EL (cell line): ENCODE data around the gene TLCD3B.

Experiments
- DNase-seq: peaks from one replicate; pipeline ENCODE4 v3.0.0-alpha.2; 2016

Gene TLCD3B, protein sequence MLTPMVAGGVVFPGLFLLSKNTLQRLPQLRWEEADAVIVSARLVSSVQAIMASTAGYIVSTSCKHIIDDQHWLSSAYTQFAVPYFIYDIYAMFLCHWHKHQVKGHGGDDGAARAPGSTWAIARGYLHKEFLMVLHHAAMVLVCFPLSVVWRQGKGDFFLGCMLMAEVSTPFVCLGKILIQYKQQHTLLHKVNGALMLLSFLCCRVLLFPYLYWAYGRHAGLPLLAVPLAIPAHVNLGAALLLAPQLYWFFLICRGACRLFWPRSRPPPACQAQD

GRCh38 chr16:30030841-30031413 is at the start of gene TLCD3B:
TSS of gene TLCD3B (minus strand) at chr16:30031271. CDS start at chr16:30030527, 744 bp downstream.
- DNase-seq, result no peak

- DNase-seq, result no peak
These were observed 48.4 kb upstream of the TLCD3B start for GRCh38 chr16:30079480-30079879.

GRCh38 chr16:30078744-30079143 is 47.7 kb upstream of the TLCD3B start:
- no peak for DNase-seq

DNA sequence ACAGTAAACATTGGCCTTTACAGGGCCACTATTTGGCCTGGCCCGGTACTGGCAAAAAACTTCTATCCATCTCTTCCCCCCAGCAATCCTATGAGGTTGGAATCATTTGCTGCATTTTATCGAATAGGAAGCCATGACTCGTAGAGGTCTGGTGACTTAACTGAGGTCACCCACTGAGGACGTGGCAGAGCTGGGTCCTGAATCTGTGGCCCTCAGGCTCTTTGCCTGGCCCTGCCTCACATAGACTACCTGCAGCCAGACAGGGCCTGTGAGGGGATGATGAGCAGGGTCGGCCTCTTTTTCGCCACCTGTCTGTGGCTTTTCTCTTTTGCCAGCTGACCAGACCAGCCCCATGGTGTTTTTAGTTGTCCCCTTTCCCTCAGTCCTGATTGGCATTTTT is 46.6 kb upstream of the TLCD3B start:
- DNase-seq, result peak; percentile 61

GRCh38 chr16:30076276-30076791 is 45.3 kb upstream of the TLCD3B start:
- DNase-seq, result no peak

DNA sequence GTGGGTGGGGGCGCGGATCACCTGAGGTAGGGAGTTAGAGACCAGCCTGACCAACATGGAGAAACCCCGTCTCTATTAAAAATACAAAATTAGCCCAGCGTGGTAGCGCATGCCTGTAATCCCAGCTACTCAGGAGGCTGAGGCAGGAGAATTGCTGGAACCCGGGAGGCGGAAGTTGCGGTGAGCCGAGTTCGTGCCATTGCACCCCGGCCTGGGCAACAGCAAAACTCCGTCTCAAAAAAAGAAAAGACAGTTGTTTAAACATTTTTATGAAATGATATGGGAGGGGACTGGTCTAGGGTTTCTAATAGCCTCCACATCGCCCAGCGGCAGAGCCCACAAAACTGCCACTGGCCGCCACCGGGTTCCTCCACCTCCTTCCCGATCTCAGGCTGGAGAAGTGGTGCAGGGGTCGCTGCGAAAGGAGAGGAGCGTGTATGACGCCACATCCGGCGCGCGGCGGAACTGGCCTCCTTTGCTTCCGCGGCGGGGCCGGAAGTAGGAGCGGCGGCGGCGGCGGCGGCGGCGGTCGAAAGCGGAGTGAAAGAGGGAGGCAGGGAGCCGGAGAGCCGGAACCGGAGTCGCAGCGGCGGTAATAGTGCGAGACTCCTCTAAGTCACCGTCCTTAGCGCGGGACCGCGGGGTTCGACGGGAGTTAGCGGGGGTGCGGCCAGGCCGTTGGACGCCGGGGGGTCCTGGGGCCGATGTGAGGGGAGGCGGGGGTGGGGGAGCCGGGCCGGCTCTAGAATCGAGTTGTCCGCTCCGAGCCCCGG is 44.6 kb upstream of the TLCD3B start, which contains the start of gene PPP4C:
Gene PPP4C, plus strand, starts transcription at position 492 of the 773 bp plus-strand sequence. CDS start 384 bp downstream, outside the sequence.
- DNase-seq, result peak; percentile 91

- DNase-seq, result no peak
These were observed 39.4 kb upstream of the TLCD3B start for GRCh38 chr16:30070490-30070889.

- no peak for DNase-seq
These were observed 38.8 kb upstream of the TLCD3B start for GRCh38 chr16:30069611-30070462.

- no peak for DNase-seq
These were observed 37.9 kb upstream of the TLCD3B start for GRCh38 chr16:30068750-30069610.

DNA sequence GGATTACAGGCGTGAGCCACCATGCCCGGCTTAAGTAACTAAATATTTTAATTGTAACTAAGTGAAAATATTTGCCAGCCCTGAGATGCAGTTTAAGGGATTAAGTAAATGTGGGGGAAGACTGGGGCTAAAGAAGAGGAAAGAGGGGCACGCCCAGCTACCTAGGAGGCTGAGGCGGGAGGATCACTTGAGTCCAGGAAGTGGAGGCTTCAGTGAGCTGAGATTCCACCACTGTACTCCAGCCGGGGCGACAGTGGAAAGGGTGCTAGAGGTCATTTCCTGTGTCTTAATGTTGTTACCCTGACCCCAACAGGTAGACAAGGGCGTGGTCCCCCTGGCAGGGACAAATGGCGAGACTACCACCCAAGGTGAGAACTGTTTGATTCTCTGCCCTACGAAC is 37.3 kb upstream of the TLCD3B start:
- no peak for DNase-seq

DNA sequence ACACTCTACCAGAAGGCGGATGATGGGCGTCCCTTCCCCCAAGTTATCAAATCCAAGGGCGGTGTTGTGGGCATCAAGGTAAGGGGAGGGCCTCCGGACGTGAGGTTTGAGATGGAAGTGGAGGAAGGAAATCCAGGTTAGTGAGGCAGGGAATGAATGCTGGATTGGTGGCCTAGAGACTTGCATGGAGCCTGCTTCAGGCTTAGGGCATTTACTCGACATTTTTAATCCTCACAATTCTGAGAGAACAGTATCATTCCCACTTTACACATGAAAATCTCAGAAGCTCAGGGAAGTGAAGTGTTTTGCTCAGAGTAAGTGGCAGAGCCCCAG is 36.5 kb upstream of the TLCD3B start:
- DNase-seq, result no peak

GRCh38 chr16:30066761-30067583 is 35.9 kb upstream of the TLCD3B start:
- DNase-seq, result no peak

GRCh38 chr16:30065943-30066760 is 35.1 kb upstream of the TLCD3B start:
- peak; percentile 65 for DNase-seq

DNA sequence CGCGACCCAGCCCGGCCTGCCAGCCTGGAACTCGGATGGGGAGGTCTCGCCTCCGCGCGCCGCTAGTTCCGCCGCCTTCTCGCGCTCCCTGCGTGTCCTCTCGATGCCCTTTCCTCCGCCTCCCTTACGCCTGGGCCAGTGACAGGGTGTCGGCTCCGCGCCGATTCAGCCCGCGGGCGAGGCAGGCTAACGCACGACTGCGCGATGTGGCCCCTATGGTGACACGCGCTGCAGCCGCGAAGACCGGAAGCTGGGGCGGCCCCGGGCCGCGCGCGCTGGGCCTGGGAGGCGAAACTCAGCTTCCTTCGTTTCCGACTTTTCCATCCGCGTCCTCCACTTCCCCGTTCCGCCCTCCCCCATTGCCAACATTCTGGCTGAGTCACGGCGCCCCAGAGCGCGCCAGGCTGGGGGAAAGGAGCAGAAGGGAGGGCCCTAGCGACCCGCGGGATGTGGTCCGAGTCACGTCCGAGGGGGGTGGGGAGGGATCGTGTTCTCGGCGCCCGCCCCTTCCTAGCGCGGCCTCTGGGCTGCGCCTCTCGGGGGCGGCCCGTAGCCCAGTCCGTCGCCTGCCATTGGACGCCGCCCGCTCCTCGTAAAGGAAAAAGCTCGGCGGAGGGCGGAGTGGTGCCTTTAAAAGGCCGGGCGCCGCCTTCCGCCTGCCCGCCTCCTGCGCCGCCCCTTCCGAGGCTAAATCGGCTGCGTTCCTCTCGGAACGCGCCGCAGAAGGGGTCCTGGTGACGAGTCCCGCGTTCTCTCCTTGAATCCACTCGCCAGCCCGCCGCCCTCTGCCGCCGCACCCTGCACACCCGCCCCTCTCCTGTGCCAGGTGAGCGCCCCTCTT is 34.3 kb upstream of the TLCD3B start, which contains the start of gene ALDOA:
Gene ALDOA, plus strand, starts transcription at position 659 of the 841 bp plus-strand sequence. CDS start 1,138 bp downstream, outside the sequence.
- peak; percentile 99 for DNase-seq

DNA sequence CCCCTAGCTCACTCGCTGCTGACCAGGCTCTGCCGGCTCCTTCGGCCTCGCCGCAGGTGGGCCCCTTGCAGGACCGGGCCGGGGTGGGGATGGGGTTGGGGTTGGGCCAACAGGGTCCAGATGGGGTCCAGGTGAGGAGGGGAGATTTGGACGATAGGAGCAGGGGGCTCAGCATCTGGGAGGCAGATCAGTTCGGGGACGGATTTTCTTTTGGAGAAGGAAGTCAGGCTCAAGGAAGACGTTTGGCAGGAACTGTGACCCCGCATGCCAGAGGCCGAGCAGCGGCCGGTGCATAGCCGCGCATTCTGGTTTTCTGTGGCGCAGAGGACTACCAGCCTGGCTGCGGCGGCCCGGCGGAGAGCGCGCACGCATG is 33.6 kb upstream of the TLCD3B start:
- DNase-seq, result no peak

DNA sequence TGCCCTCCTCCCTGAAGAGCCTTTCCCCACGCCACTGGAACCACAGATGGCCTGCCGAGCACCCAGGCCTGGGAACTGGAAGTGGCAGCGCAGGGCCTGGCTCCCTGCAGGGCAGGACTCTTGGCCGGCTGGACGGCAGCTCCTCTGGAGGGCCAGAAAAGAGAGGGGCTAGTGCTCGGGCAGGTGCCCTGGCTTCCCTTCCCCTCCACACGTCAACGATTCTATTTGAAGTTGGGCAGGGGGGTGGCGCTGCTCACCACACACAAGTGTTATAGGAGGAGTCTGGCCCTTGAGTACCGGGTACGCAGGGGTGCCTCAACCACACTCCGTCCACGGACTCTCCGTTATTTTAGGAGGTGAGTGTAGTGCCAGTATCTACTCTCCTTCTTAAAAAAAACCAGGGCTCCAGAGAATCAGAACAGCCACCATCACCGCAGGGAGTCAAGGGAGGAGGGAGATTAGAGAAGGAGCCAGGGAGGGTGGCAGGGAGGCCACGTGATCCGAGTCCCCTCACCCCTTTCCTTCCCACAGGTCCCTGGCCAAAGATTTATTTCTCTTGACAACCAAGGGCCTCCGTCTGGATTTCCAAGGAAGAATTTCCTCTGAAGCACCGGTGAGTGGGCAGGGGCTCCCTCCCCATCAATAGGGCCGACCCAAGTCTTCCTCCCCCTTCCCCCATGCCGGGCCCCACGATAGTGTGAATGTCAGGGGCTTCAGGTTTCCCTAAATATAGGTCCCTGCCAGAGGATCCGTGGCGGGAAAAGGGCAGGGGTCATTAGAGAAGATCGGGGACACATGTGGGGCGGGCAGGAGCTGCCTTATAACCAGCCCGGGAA is 33.0 kb upstream of the TLCD3B start:
- no peak for DNase-seq

- no peak for DNase-seq
These were observed 32.3 kb upstream of the TLCD3B start for GRCh38 chr16:30063278-30063892.
